GM18909 (cell line): Measurements from ENCODE around the gene SYNPR.
"Not testable (repeated sequence)": the region's sequence is repeated elsewhere in the genome, so short reads cannot be mapped to it uniquely, and the experiment has no call there.

Experiments
- ATAC-seq: cut with Tn5 transposase; IDR thresholded peaks from one replicate; pipeline ENCODE4 v1.9.1; 2021; ENCODE audit warnings: mild to moderate bottlenecking; ENCODE audit not compliant: unreplicated experiment, poor library complexity

The SYNPR gene

GRCh38 chr3:63597019-63597418 is 318.9 kb downstream of the SYNPR start:
- ATAC-seq: no peak

GRCh38 chr3:63607716-63608115 is 329.6 kb downstream of the SYNPR start:
- ATAC-seq: no peak

GRCh38 chr3:63609408-63609807 is 331.3 kb downstream of the SYNPR start:
- ATAC-seq: no peak

GRCh38 chr3:63609834-63610233 is 331.7 kb downstream of the SYNPR start:
- no peak for ATAC-seq

GRCh38 chr3:63611382-63611781 is 333.3 kb downstream of the SYNPR start:
- ATAC-seq: no peak

- ATAC-seq: no peak
Observed at GRCh38 chr3:63613561-63613960, 335.5 kb downstream of the SYNPR start.

- ATAC-seq: no peak
Observed at GRCh38 chr3:63617391-63617790, 339.3 kb downstream of the SYNPR start.

GRCh38 chr3:63624941-63625560 is 346.9 kb downstream of the SYNPR start:
- ATAC-seq: no peak

- no peak for ATAC-seq
Observed at GRCh38 chr3:63631670-63632069, 353.6 kb downstream of the SYNPR start.

GRCh38 chr3:63635186-63635585 is 357.1 kb downstream of the SYNPR start:
- no peak for ATAC-seq

- ATAC-seq: no peak
Observed at GRCh38 chr3:63639806-63640205, 361.7 kb downstream of the SYNPR start.

GRCh38 chr3:63642488-63642887 is 364.4 kb downstream of the SYNPR start:
- ATAC-seq: no peak

- ATAC-seq: no peak
Observed at GRCh38 chr3:63644212-63644797, 366.2 kb downstream of the SYNPR start.

- ATAC-seq: not testable (repeated sequence)
Observed at GRCh38 chr3:63644928-63645781, 367.0 kb downstream of the SYNPR start.

- ATAC-seq: no peak
Observed at GRCh38 chr3:63652066-63652725, 374.1 kb downstream of the SYNPR start, which contains the start of gene SNTN. TSS of gene SNTN (plus strand) at chr3:63652675. CDS start at chr3:63652688, 13 bp downstream.

GRCh38 chr3:63654211-63654610 is 376.1 kb downstream of the SYNPR start:
- no peak for ATAC-seq

- no peak for ATAC-seq
Observed at GRCh38 chr3:63654931-63655330, 376.8 kb downstream of the SYNPR start.

GRCh38 chr3:63655519-63655918 is 377.4 kb downstream of the SYNPR start:
- ATAC-seq: no peak

GRCh38 chr3:63656786-63657185 is 378.7 kb downstream of the SYNPR start:
- ATAC-seq: no peak

- ATAC-seq: no peak
Observed at GRCh38 chr3:63661242-63661641, 383.1 kb downstream of the SYNPR start.

GRCh38 chr3:63662011-63662410 is 383.9 kb downstream of the SYNPR start:
- ATAC-seq: no peak
